Dermis blood vessel endothelial cell (primary cell): ENCODE measurements around the gene C1orf226. TPM values are rescaled to one million over a fixed set of nuclear protein-coding genes. Genes with fewer than 3 reads are reported as not detected.
"Not testable (repeated sequence)": the region's sequence is repeated elsewhere in the genome, so short reads cannot be mapped to it uniquely, and the experiment has no call there.

ENCODE experiments used
- DNase-seq: peaks from one replicate; pipeline ENCODE4 v3.0.0; 2010
- total RNA-seq: library from RNA; depleted of rRNA; stranded (reverse); fragments of >200 nt; gene quantifications from 2 replicates; pipeline ENCODE4 v1.2.3, GENCODE V29; 2014

The C1orf226 gene, protein sequence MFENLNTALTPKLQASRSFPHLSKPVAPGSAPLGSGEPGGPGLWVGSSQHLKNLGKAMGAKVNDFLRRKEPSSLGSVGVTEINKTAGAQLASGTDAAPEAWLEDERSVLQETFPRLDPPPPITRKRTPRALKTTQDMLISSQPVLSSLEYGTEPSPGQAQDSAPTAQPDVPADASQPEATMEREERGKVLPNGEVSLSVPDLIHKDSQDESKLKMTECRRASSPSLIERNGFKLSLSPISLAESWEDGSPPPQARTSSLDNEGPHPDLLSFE
- 0.34 and 1.1 TPM in 2 replicates for total RNA-seq

GRCh38 chr1:162381383-162381782 is at the start of gene C1orf226:
C1orf226 (plus strand) TSS chr1:162381728; CDS start chr1:162381902, 174 bp downstream.
- no peak for DNase-seq

GRCh38 chr1:162333991-162334390 is 47.5 kb upstream of the C1orf226 start:
- no peak for DNase-seq

- DNase-seq: peak; percentile 77
These were observed 46.4 kb upstream of the C1orf226 start for GRCh38 chr1:162335126-162335525.

- no peak for DNase-seq
These were observed 44.8 kb upstream of the C1orf226 start for GRCh38 chr1:162336621-162337285.

- no peak for DNase-seq
These were observed 39.0 kb upstream of the C1orf226 start for GRCh38 chr1:162342452-162342983.

GRCh38 chr1:162343470-162343869 is 38.1 kb upstream of the C1orf226 start:
- DNase-seq: no peak

GRCh38 chr1:162347281-162347680 is 34.2 kb upstream of the C1orf226 start:
- no peak for DNase-seq

GRCh38 chr1:162349635-162350330 is 31.7 kb upstream of the C1orf226 start:
- DNase-seq: peak; percentile 84

DNA sequence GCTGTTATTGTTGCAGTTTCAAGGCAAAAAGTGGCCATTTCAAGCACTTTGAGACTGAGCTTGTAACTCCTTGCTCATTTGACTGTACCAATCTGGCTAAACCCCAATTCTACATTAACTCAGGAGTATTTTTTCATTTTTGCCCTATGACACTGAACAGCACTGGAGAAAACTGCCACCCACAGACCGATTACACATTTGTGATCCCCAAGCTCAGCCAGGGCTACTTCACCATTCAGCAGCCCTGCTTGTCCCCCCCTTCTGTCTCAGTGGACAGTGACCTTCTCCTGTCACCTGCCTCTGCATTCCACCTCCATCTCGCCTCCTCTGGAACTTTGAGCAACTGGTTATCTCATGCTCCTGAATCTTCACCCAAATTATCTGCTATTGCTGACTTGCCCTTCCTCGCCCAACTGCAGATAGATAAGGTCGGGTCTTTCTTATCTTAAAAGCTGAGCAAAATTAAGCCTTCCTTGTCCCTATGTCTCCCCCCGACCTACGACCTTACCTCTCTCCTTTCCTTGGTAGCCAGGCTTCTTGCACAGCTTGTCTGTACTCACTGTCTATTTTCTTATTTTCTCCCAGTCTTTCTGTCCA is 30.2 kb upstream of the C1orf226 start:
- DNase-seq: no peak

GRCh38 chr1:162351874-162352273 is 29.7 kb upstream of the C1orf226 start:
- DNase-seq: not testable (repeated sequence)

DNA sequence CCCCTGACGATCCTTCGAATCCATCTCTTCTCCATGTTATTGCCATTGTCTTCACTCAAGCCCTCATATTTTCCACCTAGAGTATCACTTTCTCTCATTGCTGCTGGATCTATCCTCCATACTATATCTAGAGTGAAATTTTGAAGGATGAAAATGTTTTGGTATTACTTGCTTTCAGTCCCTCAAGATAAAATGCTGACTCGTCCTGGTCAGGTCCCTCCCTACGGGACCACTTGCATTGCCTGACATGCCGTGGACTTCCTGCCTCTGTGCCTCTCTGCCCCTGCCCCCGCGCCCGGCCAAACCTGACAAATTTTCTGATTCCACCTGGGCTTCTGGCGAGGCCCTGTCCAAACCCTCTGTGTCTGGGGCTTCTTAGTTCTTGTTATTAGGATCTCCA is 28.4 kb upstream of the C1orf226 start:
- no peak for DNase-seq

DNA sequence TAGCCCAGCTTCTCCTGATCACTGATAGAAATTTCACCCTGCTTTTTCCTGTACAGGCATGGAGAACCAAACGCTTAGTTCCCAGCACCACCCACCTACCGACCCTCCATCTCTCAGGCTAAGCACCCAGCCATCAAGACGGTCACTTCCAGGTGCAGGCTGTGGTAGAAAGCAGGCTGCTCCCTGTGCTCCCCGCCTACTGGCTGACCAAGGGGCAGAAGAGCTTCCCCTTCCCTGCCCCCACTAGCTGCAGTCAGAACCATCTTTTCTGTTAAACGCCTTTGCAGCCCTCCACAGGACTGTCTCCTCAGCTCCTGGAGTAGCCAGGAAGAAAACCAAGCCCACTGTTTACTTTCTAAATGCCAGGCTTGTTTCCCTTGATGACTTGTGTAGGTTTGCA is 27.8 kb upstream of the C1orf226 start:
- no peak for DNase-seq

DNA sequence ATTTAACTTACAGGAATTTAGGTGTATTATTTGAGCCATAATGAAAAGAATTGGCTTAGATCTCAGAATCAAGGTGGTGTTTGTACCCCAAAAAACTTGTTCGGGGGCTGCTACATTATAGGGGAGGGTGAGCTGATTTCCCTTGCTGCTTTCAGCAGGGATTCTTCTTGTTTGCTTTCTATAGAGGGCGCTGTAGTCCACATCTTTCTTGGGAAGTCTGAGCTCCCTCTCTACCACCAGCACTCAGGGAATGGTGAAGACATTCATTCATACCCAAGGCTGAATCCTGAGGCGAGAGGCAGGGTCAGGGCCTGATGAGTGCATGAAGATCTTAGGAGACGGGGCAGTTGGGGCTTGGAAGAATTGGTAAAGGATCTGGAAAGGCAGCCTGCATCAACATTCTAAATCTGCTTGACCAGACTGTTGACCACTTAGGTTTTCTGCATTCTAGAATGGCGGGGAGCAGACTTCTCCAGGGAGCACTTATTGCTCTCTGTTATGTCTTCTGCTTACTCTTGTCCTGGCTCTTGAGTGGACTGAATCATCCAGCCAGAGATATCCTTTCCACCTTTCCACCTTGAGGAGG is 23.8 kb upstream of the C1orf226 start:
- peak; percentile 64 for DNase-seq

DNA sequence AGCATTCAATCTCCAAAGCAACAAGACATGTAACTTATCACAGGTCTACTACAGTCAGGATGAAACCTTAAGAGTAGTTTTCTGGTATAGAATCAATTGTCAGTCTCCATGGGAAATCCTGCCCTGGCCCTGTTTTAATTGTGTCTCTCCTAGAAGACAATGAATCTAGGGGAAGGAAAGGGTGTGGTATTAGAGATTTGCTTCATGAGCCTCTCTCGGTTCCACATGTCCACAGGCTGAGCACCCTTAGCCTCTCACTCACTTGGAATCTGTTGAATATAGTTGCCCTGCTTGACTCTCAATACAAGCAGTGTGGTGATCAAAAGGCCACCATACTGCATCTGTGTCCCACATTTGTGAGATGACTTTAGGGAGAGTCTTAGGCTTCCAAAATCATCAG is 22.6 kb upstream of the C1orf226 start:
- DNase-seq: no peak

- no peak for DNase-seq
These were observed 21.8 kb upstream of the C1orf226 start for GRCh38 chr1:162359523-162360236.

DNA sequence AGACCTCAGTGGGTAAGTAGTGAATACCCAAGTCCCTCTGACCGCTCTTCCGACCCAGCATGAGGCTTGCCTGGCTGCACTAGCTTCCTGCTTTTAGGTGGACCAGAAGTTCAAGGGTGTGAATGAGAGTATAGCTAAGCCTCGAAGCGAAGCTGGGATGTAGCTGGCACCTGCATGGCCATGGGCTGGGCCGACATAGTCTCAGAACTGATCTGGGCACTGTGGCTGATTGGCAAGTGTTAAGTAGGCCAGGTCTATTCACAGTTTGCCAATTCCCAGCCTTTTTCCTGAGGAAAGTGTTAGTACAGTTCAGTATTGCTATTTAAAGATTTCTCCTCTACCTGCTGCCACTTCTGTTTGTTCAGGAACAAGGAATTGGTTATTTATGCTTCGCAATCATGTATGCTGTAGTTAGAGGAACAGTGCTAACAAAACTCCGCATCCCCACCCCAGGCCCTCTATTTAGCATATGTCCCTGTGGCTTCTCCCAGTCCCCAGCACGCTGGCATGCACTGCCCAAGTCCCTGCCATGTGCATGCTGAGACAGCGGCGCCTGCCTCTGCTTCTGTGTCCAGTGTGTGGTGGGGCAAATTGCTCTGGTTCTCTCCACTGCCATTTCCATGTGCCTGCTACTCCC is 21.2 kb upstream of the C1orf226 start:
- DNase-seq: no peak

DNA sequence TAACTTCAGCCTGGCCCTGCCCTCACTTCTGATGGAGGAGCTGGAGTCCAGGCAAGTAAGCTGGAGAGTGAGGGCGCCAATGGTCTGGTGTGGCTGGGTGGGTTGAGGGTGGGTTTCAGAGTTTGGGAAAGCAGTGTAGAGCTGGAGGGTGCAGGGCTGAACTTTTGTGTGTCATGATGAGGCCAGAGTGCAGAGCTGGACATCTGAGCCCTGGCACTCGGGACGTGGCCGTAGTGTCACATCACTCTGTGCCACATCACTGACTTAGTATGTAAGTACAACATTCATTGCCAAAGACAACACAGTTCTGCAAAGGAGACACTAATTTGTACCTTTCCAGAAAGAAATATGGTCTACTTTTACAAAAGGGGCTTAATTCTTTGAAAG is 20.7 kb upstream of the C1orf226 start:
- no peak for DNase-seq

DNA sequence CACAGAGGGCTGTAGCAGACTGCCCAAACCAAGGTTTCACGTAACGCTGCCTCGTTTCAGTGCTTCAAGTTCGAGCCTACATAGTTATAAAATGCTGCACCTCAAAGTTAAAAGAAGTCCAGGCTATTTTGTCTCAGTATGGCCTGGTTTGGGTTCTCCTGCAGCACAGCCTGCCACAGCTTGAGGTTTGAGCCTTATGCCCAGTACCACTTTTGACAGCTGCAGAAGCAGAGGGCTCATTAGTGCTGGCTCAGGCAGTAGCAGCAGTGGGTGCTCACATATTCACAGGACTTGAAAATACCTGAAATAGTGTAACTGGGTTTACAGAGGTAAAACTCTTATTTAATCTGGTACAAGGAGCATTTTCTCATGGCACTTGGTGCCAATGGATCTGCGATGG is 20.2 kb upstream of the C1orf226 start:
- DNase-seq: no peak

DNA sequence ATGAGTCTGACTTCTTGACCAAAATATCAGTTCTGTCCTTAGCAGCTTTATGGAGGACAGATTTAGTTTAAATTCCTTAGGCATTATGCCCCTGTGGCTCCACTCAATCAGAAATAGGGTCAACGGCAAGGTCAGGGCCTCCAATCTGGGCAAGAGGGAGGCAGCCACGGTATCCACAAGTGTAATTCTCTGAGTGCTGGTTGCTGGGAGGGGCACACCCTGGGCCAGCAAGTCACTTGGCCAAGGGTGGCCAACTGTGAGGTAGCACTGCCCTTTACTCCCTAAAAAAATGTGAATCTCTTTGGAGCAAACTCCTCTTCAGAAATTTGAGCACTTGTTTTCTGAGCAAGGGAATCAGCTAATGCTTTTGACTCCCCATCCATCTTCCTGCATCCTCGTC is 17.7 kb upstream of the C1orf226 start:
- DNase-seq: no peak

DNA sequence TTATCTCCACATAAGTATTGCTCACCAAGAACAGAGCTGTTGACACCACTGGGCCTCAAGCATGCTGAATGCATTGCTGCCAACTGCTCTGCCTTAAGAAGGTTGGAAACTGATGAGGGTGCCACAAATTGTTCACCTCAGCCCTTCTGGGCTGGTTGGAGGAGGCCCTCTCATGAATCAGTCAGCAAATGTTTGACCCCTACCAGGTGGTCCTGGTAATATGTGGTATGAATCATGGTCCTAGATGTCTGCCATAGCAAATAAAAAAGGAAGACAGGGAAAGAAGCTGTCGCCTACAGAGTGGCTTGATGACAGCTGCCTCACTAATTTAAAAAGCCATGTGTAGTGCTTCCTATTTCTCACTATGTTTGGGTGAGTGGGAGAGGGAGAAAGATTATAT is 17.0 kb upstream of the C1orf226 start:
- DNase-seq: no peak

GRCh38 chr1:162365284-162366020 is 16.1 kb upstream of the C1orf226 start:
- no peak for DNase-seq
